Astrocyte (in vitro differentiated cells and primary cell): ENCODE results near the gene ABCG8. TPM values are rescaled to one million over a fixed set of nuclear protein-coding genes. Genes with fewer than 3 reads are reported as not detected.
A peak's percentile ranks its signal among the peaks of the same experiment; 100 is the strongest.

ENCODE experiments used
- DNase-seq: peaks from one replicate; pipeline ENCODE4 v3.0.0-alpha.2; 2010; ENCODE audit warnings: low read depth
- FAIRE-seq: peaks from 2 replicates; lab custom pipeline; 2011; peaks lifted over from hg19 to GRCh38; lab: Jason Lieb, UNC
- H2AFZ ChIP-seq: 2 replicates; pipeline ENCODE4 v1.6.0; 2012; ENCODE audit warnings: low read depth, low read length, inconsistent platforms
- H3K27ac ChIP-seq: 2 replicates; pipeline ENCODE4 v1.5.1; 2011; ENCODE audit warnings: low read depth, low read length, inconsistent platforms
- H3K27me3 ChIP-seq: 2 replicates; pipeline ENCODE4 v1.6.0; 2011; ENCODE audit warnings: low read length, inconsistent platforms; ENCODE audit not compliant: insufficient read depth
- H3K36me3 ChIP-seq: 2 replicates; pipeline ENCODE4 v1.5.1; 2011; ENCODE audit warnings: low read length, inconsistent platforms; ENCODE audit not compliant: insufficient read depth
- H3K4me1 ChIP-seq: 2 replicates; pipeline ENCODE4 v1.5.1; 2011; ENCODE audit warnings: low read length, inconsistent platforms; ENCODE audit not compliant: insufficient read depth
- H3K4me2 ChIP-seq: 2 replicates; pipeline ENCODE4 v1.6.0; 2012; ENCODE audit warnings: low read length, inconsistent platforms
- H3K4me3 ChIP-seq: 2 replicates; pipeline ENCODE4 v1.5.1; 2011; ENCODE audit warnings: low read depth, mild to moderate bottlenecking, low read length, inconsistent platforms; ENCODE audit not compliant: insufficient read depth
- H3K79me2 ChIP-seq: 2 replicates; pipeline ENCODE4 v1.6.0; 2012; ENCODE audit warnings: mild to moderate bottlenecking, low read length, inconsistent platforms; ENCODE audit not compliant: insufficient read depth
- H3K9ac ChIP-seq: 2 replicates; pipeline ENCODE4 v1.6.0; 2012; ENCODE audit warnings: mild to moderate bottlenecking, low read length, inconsistent platforms
- H3K9me3 ChIP-seq: 2 replicates; pipeline ENCODE4 v1.5.1; 2012; ENCODE audit warnings: low read depth, mild to moderate bottlenecking, low read length, inconsistent platforms; ENCODE audit not compliant: insufficient read depth
- H4K20me1 ChIP-seq: 2 replicates; pipeline ENCODE4 v1.6.0; 2012; ENCODE audit warnings: low read length, inconsistent platforms; ENCODE audit not compliant: insufficient read depth
- H3K27ac Mint-ChIP-seq: one replicate; pipeline ENCODE4 v1.8.0; 2021; ENCODE audit warnings: mild to moderate bottlenecking, mixed read lengths; ENCODE audit not compliant: unreplicated experiment
- H3K27me3 Mint-ChIP-seq: one replicate; pipeline ENCODE4 v1.8.0; 2021; ENCODE audit warnings: low read depth, mixed read lengths; ENCODE audit not compliant: unreplicated experiment
- H3K36me3 Mint-ChIP-seq: one replicate; pipeline ENCODE4 v1.8.0; 2021; ENCODE audit warnings: low read depth, mixed read lengths; ENCODE audit not compliant: unreplicated experiment
- H3K4me1 Mint-ChIP-seq: one replicate; pipeline ENCODE4 v1.8.0; 2021; ENCODE audit warnings: low read depth, mixed read lengths; ENCODE audit not compliant: unreplicated experiment
- H3K4me3 Mint-ChIP-seq: one replicate; pipeline ENCODE4 v1.8.0; 2021; ENCODE audit warnings: mild to moderate bottlenecking, moderate library complexity, mixed read lengths; ENCODE audit not compliant: unreplicated experiment
- H3K9me3 Mint-ChIP-seq: one replicate; pipeline ENCODE4 v1.8.0; 2021; ENCODE audit warnings: mild to moderate bottlenecking, mixed read lengths; ENCODE audit not compliant: unreplicated experiment
- EZH2 ChIP-seq: IDR thresholded peaks from 2 replicates; pipeline ENCODE4 v1.6.1; 2012; ENCODE audit warnings: mild to moderate bottlenecking, low read length, inconsistent platforms; ENCODE audit not compliant: insufficient read depth
- total RNA-seq: library from RNA; stranded (reverse); gene quantifications from 2 replicates; pipeline ENCODE4 v1.2.1, GENCODE V29; 2021
- TF ChIP-seq, protein P1 (sequence below): IDR thresholded peaks from 2 replicates; pipeline ENCODE4 v1.5.1; 2011; ENCODE audit warnings: low read depth, mild to moderate bottlenecking, inconsistent platforms, low read length, moderate library complexity; ENCODE audit not compliant: insufficient read depth

Gene ABCG8
- total RNA-seq, 1 donor from 2014 or later: not detected

- Histone ChIP-seq H3K36me3 (no peaks in the 10 kb centered on the region), H3K9ac (no peak overlapping the region), H3K4me3 (no peak overlapping the region), H3K27me3 (no peaks in the 10 kb centered on the region), H4K20me1 (no peaks in the 10 kb centered on the region), H3K4me1 (no peaks in the 10 kb centered on the region), H3K79me2 (no peaks in the 10 kb centered on the region), H2AFZ (no peak overlapping the region), H3K27ac (no peak overlapping the region), H3K4me2 (no peak overlapping the region), H3K9me3 (no peaks in the 10 kb centered on the region)
- Mint-ChIP-seq H3K36me3 (peaks cover 5% of the 10 kb centered on the region), H3K4me1 (no peaks in the 10 kb centered on the region), H3K27me3 (peaks cover 25% of the 10 kb centered on the region), H3K9me3 (no peaks in the 10 kb centered on the region), H3K4me3 (no peak overlapping the region), H3K27ac (no peak overlapping the region)
- TF ChIP-seq, protein P1, sequence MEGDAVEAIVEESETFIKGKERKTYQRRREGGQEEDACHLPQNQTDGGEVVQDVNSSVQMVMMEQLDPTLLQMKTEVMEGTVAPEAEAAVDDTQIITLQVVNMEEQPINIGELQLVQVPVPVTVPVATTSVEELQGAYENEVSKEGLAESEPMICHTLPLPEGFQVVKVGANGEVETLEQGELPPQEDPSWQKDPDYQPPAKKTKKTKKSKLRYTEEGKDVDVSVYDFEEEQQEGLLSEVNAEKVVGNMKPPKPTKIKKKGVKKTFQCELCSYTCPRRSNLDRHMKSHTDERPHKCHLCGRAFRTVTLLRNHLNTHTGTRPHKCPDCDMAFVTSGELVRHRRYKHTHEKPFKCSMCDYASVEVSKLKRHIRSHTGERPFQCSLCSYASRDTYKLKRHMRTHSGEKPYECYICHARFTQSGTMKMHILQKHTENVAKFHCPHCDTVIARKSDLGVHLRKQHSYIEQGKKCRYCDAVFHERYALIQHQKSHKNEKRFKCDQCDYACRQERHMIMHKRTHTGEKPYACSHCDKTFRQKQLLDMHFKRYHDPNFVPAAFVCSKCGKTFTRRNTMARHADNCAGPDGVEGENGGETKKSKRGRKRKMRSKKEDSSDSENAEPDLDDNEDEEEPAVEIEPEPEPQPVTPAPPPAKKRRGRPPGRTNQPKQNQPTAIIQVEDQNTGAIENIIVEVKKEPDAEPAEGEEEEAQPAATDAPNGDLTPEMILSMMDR: no peak
- no peak for TF ChIP-seq EZH2
- FAIRE-seq (no peak), DNase-seq (peak; percentile 7)
Observed at GRCh38 chr2:43879261-43879660, 40.5 kb downstream of the ABCG8 start.

- no peaks in the 10 kb centered on the region for H3K27me3 ChIP-seq
- no peak overlapping the region for H2AFZ ChIP-seq
- H3K9ac ChIP-seq: no peak overlapping the region
- peaks cover 17% of the 10 kb centered on the region for H3K27me3 Mint-ChIP-seq
- no peak overlapping the region for H3K27ac ChIP-seq
- H3K4me3 ChIP-seq: no peak overlapping the region
- no peaks in the 10 kb centered on the region for H3K4me1 Mint-ChIP-seq
- no peak overlapping the region for H3K4me2 ChIP-seq
- no peaks in the 10 kb centered on the region for H3K9me3 Mint-ChIP-seq
- H3K79me2 ChIP-seq: no peaks in the 10 kb centered on the region
- no peak overlapping the region for H3K27ac Mint-ChIP-seq
- no peak for TF ChIP-seq EZH2
- H3K4me1 ChIP-seq: no peaks in the 10 kb centered on the region
- peaks cover 5% of the 10 kb centered on the region for H3K36me3 Mint-ChIP-seq
- H3K4me3 Mint-ChIP-seq: no peak overlapping the region
- H3K36me3 ChIP-seq: no peaks in the 10 kb centered on the region
- no peak for DNase-seq
- FAIRE-seq: no peak
- H4K20me1 ChIP-seq: no peaks in the 10 kb centered on the region
- no peaks in the 10 kb centered on the region for H3K9me3 ChIP-seq
Observed at GRCh38 chr2:43880471-43880870, 41.7 kb downstream of the ABCG8 start.

DNA sequence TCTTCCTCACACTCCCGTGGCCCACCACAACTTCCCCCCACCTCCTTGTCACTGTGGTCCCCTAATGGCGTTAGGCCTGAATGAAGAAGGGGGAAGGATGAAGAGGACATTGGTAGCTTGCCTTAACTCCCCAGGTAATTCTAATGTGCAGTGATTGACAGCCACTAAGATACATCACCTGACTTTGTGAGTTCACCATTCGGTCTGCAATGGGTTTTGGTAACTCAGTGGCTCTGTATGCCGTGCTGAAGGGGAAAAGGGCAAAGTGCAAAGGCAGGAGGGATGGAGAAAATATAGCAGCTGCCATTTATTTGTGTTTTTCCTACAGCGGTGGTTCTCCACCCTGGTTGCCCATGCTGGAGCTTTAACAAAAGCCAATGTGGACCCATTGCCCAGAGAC, 42.2 kb downstream of the ABCG8 start:
- Histone ChIP-seq H3K4me1 (no peaks in the 10 kb centered on the region), H3K4me2 (no peak overlapping the region), H3K27me3 (no peaks in the 10 kb centered on the region), H3K36me3 (no peaks in the 10 kb centered on the region), H3K79me2 (no peaks in the 10 kb centered on the region), H3K4me3 (no peak overlapping the region), H3K27ac (no peak overlapping the region), H3K9ac (no peak overlapping the region), H2AFZ (no peak overlapping the region), H3K9me3 (no peaks in the 10 kb centered on the region), H4K20me1 (no peaks in the 10 kb centered on the region)
- H3K36me3 Mint-ChIP-seq: peaks cover 6% of the 10 kb centered on the region
- DNase-seq: no peak
- H3K27me3 Mint-ChIP-seq: peaks cover 12% of the 10 kb centered on the region
- no peaks in the 10 kb centered on the region for H3K4me1 Mint-ChIP-seq
- no peak overlapping the region for H3K4me3 Mint-ChIP-seq
- FAIRE-seq: no peak
- no peaks in the 10 kb centered on the region for H3K9me3 Mint-ChIP-seq
- TF ChIP-seq, protein P1: no peak
- no peak for TF ChIP-seq EZH2
- no peak overlapping the region for H3K27ac Mint-ChIP-seq
